GM12873 (cell line): ENCODE measurements around the gene GKN2.

Source experiments
- CTCF ChIP-seq: IDR thresholded peaks from 2 replicates; pipeline ENCODE4 v1.5.1; 2012; ENCODE audit warnings: low read depth, mild to moderate bottlenecking, moderate library complexity, low read length, control low read depth; ENCODE audit not compliant: insufficient read depth; ENCODE audit errors: missing control alignments

Gene GKN2

GRCh38 chr2:68935471-68935870 is 17.2 kb downstream of the GKN2 start:
- no peak for TF ChIP-seq CTCF

- no peak for TF ChIP-seq CTCF
These were observed 18.7 kb downstream of the GKN2 start for GRCh38 chr2:68934021-68934420.

GRCh38 chr2:68932402-68932801 is 20.3 kb downstream of the GKN2 start:
- TF ChIP-seq CTCF = no peak

- no peak for TF ChIP-seq CTCF
These were observed 20.9 kb downstream of the GKN2 start for GRCh38 chr2:68931799-68932198.

- no peak for TF ChIP-seq CTCF
These were observed 21.5 kb downstream of the GKN2 start for GRCh38 chr2:68931149-68931711.

GRCh38 chr2:68926796-68927195 is 25.9 kb downstream of the GKN2 start:
- no peak for TF ChIP-seq CTCF

GRCh38 chr2:68925295-68925896 is 27.3 kb downstream of the GKN2 start:
- TF ChIP-seq CTCF = peak; percentile 99
